ENCODE results near the gene CHEK1. TPM values are rescaled to one million over a fixed set of nuclear protein-coding genes. Genes with fewer than 3 reads are reported as not detected.

The CHEK1 gene
- total RNA-seq, 1 donor from 2014 or later = 161 TPM

- Histone ChIP-seq H3K4me3 (no peak overlapping the region), H3K4me1 (no peaks in the 10 kb centered on the region), H3K9me3 (ENCODE audit: low read depth) (no peaks in the 10 kb centered on the region), H3K4me2 (no peak overlapping the region), H4K20me1 (ENCODE audit: low read depth) (peaks cover 8% of the 10 kb centered on the region), H3K36me3 (peaks cover 17% of the 10 kb centered on the region), H3K79me2 (ENCODE audit: low read depth) (peaks cover 33% of the 10 kb centered on the region), H3K27ac (no peak overlapping the region), H3K27me3 (no peaks in the 10 kb centered on the region), H3K9ac (no peak overlapping the region), H2AFZ (replicated peaks) (no peak overlapping the region), H3F3A (ENCODE audit: low read depth) (no peaks in the 10 kb centered on the region)
- H3K9me3 Mint-ChIP-seq = no peaks in the 10 kb centered on the region
- H3K4me1 Mint-ChIP-seq = no peaks in the 10 kb centered on the region
- no peak for DNase-seq (ENCODE audit: low spot score)
- H3K27me3 Mint-ChIP-seq (ENCODE audit: insufficient read depth, low read depth) = no peaks in the 10 kb centered on the region
- H3K27ac Mint-ChIP-seq = no peak overlapping the region
- no peak overlapping the region for H3K4me3 Mint-ChIP-seq
- H3K36me3 Mint-ChIP-seq = peaks cover 23% of the 10 kb centered on the region
- TF ChIP-seq EZH2phosphoT487 (IDR thresholded peaks at IDR 0.05) (no peak), EZH2 (IDR thresholded peaks at IDR 0.05) (no peak)
- TF ChIP-seq, protein P1, sequence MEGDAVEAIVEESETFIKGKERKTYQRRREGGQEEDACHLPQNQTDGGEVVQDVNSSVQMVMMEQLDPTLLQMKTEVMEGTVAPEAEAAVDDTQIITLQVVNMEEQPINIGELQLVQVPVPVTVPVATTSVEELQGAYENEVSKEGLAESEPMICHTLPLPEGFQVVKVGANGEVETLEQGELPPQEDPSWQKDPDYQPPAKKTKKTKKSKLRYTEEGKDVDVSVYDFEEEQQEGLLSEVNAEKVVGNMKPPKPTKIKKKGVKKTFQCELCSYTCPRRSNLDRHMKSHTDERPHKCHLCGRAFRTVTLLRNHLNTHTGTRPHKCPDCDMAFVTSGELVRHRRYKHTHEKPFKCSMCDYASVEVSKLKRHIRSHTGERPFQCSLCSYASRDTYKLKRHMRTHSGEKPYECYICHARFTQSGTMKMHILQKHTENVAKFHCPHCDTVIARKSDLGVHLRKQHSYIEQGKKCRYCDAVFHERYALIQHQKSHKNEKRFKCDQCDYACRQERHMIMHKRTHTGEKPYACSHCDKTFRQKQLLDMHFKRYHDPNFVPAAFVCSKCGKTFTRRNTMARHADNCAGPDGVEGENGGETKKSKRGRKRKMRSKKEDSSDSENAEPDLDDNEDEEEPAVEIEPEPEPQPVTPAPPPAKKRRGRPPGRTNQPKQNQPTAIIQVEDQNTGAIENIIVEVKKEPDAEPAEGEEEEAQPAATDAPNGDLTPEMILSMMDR (IDR thresholded peaks at IDR 0.05) = no peak
These were observed 24.3 kb upstream of the CHEK1 start for GRCh38 chr11:125600663-125601062.

- DNase-seq (ENCODE audit: low spot score) = no peak
- Mint-ChIP-seq H3K4me1 (no peaks in the 10 kb centered on the region), H3K27me3 (ENCODE audit: insufficient read depth, low read depth) (no peaks in the 10 kb centered on the region), H3K4me3 (no peak overlapping the region), H3K36me3 (peaks cover 29% of the 10 kb centered on the region), H3K27ac (no peak overlapping the region), H3K9me3 (no peaks in the 10 kb centered on the region)
- Histone ChIP-seq H4K20me1 (ENCODE audit: low read depth) (peaks cover 8% of the 10 kb centered on the region), H3K36me3 (peaks cover 28% of the 10 kb centered on the region), H3K4me2 (no peak overlapping the region), H2AFZ (replicated peaks) (no peak overlapping the region), H3K27me3 (no peaks in the 10 kb centered on the region), H3K79me2 (ENCODE audit: low read depth) (peaks cover 7% of the 10 kb centered on the region), H3K27ac (no peak overlapping the region), H3K9me3 (ENCODE audit: low read depth) (no peaks in the 10 kb centered on the region), H3K4me1 (no peaks in the 10 kb centered on the region), H3K4me3 (no peak overlapping the region), H3K9ac (no peak overlapping the region), H3F3A (ENCODE audit: low read depth) (no peaks in the 10 kb centered on the region)
- TF ChIP-seq EZH2phosphoT487 (IDR thresholded peaks at IDR 0.05) = no peak
These were observed 21.8 kb upstream of the CHEK1 start for GRCh38 chr11:125603207-125603606.

- Histone ChIP-seq H3K4me1 (no peaks in the 10 kb centered on the region), H3K4me3 (no peak overlapping the region), H3K27ac (no peak overlapping the region), H3F3A (ENCODE audit: low read depth) (no peaks in the 10 kb centered on the region), H3K9ac (no peak overlapping the region), H3K9me3 (ENCODE audit: low read depth) (no peaks in the 10 kb centered on the region), H3K27me3 (no peaks in the 10 kb centered on the region), H3K4me2 (no peak overlapping the region), H3K36me3 (peaks cover 34% of the 10 kb centered on the region), H4K20me1 (ENCODE audit: low read depth) (peaks cover 8% of the 10 kb centered on the region), H2AFZ (replicated peaks) (no peak overlapping the region), H3K79me2 (ENCODE audit: low read depth) (peaks cover 5% of the 10 kb centered on the region)
- no peaks in the 10 kb centered on the region for H3K4me1 Mint-ChIP-seq
- no peaks in the 10 kb centered on the region for H3K27me3 Mint-ChIP-seq (ENCODE audit: insufficient read depth, low read depth)
- H3K27ac Mint-ChIP-seq = no peak overlapping the region
- TF ChIP-seq EZH2 (IDR thresholded peaks at IDR 0.05) (no peak), EZH2phosphoT487 (IDR thresholded peaks at IDR 0.05) (no peak)
- TF ChIP-seq, protein P1 (IDR thresholded peaks at IDR 0.05) = no peak
- no peak for DNase-seq (ENCODE audit: low spot score)
- no peak overlapping the region for H3K4me3 Mint-ChIP-seq
- H3K36me3 Mint-ChIP-seq = peaks cover 37% of the 10 kb centered on the region
- no peaks in the 10 kb centered on the region for H3K9me3 Mint-ChIP-seq
These were observed 19.5 kb upstream of the CHEK1 start for GRCh38 chr11:125605417-125605816.

GRCh38 chr11:125609545-125609944 lies 15.4 kb upstream of the CHEK1 start:
- Histone ChIP-seq H3F3A (ENCODE audit: low read depth) (no peaks in the 10 kb centered on the region), H2AFZ (replicated peaks) (no peak overlapping the region), H3K9me3 (ENCODE audit: low read depth) (no peaks in the 10 kb centered on the region), H3K4me3 (no peak overlapping the region), H3K27ac (no peak overlapping the region), H3K9ac (no peak overlapping the region), H3K4me1 (no peaks in the 10 kb centered on the region), H4K20me1 (ENCODE audit: low read depth) (peaks cover under 1% of the 10 kb centered on the region), H3K79me2 (ENCODE audit: low read depth) (no peaks in the 10 kb centered on the region), H3K36me3 (peaks cover 47% of the 10 kb centered on the region), H3K27me3 (no peaks in the 10 kb centered on the region), H3K4me2 (no peak overlapping the region)
- no peaks in the 10 kb centered on the region for H3K4me1 Mint-ChIP-seq
- H3K36me3 Mint-ChIP-seq = peaks cover 48% of the 10 kb centered on the region
- DNase-seq (ENCODE audit: low spot score) = no peak
- no peak overlapping the region for H3K27ac Mint-ChIP-seq
- no peaks in the 10 kb centered on the region for H3K9me3 Mint-ChIP-seq
- no peak for TF ChIP-seq EZH2 (IDR thresholded peaks at IDR 0.05)
- TF ChIP-seq EZH2phosphoT487 (IDR thresholded peaks at IDR 0.05) = no peak
- TF ChIP-seq, protein P1 (IDR thresholded peaks at IDR 0.05) = no peak
- no peaks in the 10 kb centered on the region for H3K27me3 Mint-ChIP-seq (ENCODE audit: insufficient read depth, low read depth)
- H3K4me3 Mint-ChIP-seq = no peak overlapping the region
